Measurements from ENCODE around the gene CCDC167.
"Not testable (repeated sequence)": the region's sequence is repeated elsewhere in the genome, so short reads cannot be mapped to it uniquely, and the experiment has no call there.

CCDC167 gene

GRCh38 chr6:37473364-37474095 is 26.2 kb downstream of the CCDC167 start:
- DNase-seq (ENCODE audit: low read depth, low spot score), result no peak

GRCh38 chr6:37467718-37468117 is 32.0 kb downstream of the CCDC167 start:
- no peak for DNase-seq (ENCODE audit: low read depth, low spot score)

GRCh38 chr6:37463110-37463509 is 36.6 kb downstream of the CCDC167 start:
- DNase-seq (ENCODE audit: low read depth, low spot score), result no peak

- no peak for DNase-seq (ENCODE audit: low read depth, low spot score)
Measured at GRCh38 chr6:37460805-37461204, 38.9 kb downstream of the CCDC167 start.

- DNase-seq (ENCODE audit: low read depth, low spot score), result no peak
Measured at GRCh38 chr6:37459981-37460800, 39.5 kb downstream of the CCDC167 start.

- no peak for DNase-seq (ENCODE audit: low read depth, low spot score)
Measured at GRCh38 chr6:37456816-37457560, 42.7 kb downstream of the CCDC167 start.

- no peak for DNase-seq (ENCODE audit: low read depth, low spot score)
Measured at GRCh38 chr6:37456126-37456525, 43.6 kb downstream of the CCDC167 start.

- no peak for DNase-seq (ENCODE audit: low read depth, low spot score)
Measured at GRCh38 chr6:37454420-37455140, 45.1 kb downstream of the CCDC167 start.

GRCh38 chr6:37452522-37452921 is 47.2 kb downstream of the CCDC167 start:
- no peak for DNase-seq (ENCODE audit: low read depth, low spot score)

GRCh38 chr6:37451441-37452193 is 48.1 kb downstream of the CCDC167 start:
- no peak for DNase-seq (ENCODE audit: low read depth, low spot score)

GRCh38 chr6:37449984-37450383 is 49.7 kb downstream of the CCDC167 start:
- DNase-seq (ENCODE audit: low read depth, low spot score), result no peak

GRCh38 chr6:37443216-37443542 is 56.5 kb downstream of the CCDC167 start:
- not testable (repeated sequence) for DNase-seq (ENCODE audit: low read depth, low spot score)

- DNase-seq (ENCODE audit: low read depth, low spot score), result no peak
Measured at GRCh38 chr6:37442416-37443215, 57.1 kb downstream of the CCDC167 start.

- DNase-seq (ENCODE audit: low read depth, low spot score), result no peak
Measured at GRCh38 chr6:37441651-37442050, 58.0 kb downstream of the CCDC167 start.

- no peak for DNase-seq (ENCODE audit: low read depth, low spot score)
Measured at GRCh38 chr6:37438930-37439329, 60.8 kb downstream of the CCDC167 start.

GRCh38 chr6:37435816-37436215 is 63.9 kb downstream of the CCDC167 start:
- no peak for DNase-seq (ENCODE audit: low read depth, low spot score)

GRCh38 chr6:37435373-37435772 is 64.3 kb downstream of the CCDC167 start:
- DNase-seq (ENCODE audit: low read depth, low spot score), result no peak

- DNase-seq (ENCODE audit: low read depth, low spot score), result peak; percentile 3
Measured at GRCh38 chr6:37433657-37434271, 65.9 kb downstream of the CCDC167 start.
